Retinal pigment epithelial cell (primary cell): ENCODE results near the gene ENTR1.
A peak's percentile ranks its signal among the peaks of the same experiment; 100 is the strongest.
"Not testable (repeated sequence)": the region's sequence is repeated elsewhere in the genome, so short reads cannot be mapped to it uniquely, and the experiment has no call there.

Experiments used
- DNase-seq: peaks from one replicate; pipeline ENCODE4 v3.0.0-alpha.2; 2010; ENCODE audit warnings: low read depth
- H3K4me3 ChIP-seq: 2 replicates; pipeline ENCODE4 v1.5.1; 2011; ENCODE audit warnings: mild to moderate bottlenecking, low read length, control low read depth, moderate library complexity
- TF ChIP-seq, protein P1 (sequence below): conservative IDR thresholded peaks from 2 replicates; pipeline ENCODE4 v1.5.1; 2011; ENCODE audit warnings: low read depth, low read length, control low read depth, inconsistent platforms

ENTR1 gene

GRCh38 chr9:136416914-136417313 lies 6.5 kb upstream of the ENTR1 start:
- TF ChIP-seq, protein P1, sequence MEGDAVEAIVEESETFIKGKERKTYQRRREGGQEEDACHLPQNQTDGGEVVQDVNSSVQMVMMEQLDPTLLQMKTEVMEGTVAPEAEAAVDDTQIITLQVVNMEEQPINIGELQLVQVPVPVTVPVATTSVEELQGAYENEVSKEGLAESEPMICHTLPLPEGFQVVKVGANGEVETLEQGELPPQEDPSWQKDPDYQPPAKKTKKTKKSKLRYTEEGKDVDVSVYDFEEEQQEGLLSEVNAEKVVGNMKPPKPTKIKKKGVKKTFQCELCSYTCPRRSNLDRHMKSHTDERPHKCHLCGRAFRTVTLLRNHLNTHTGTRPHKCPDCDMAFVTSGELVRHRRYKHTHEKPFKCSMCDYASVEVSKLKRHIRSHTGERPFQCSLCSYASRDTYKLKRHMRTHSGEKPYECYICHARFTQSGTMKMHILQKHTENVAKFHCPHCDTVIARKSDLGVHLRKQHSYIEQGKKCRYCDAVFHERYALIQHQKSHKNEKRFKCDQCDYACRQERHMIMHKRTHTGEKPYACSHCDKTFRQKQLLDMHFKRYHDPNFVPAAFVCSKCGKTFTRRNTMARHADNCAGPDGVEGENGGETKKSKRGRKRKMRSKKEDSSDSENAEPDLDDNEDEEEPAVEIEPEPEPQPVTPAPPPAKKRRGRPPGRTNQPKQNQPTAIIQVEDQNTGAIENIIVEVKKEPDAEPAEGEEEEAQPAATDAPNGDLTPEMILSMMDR = no peak

DNA sequence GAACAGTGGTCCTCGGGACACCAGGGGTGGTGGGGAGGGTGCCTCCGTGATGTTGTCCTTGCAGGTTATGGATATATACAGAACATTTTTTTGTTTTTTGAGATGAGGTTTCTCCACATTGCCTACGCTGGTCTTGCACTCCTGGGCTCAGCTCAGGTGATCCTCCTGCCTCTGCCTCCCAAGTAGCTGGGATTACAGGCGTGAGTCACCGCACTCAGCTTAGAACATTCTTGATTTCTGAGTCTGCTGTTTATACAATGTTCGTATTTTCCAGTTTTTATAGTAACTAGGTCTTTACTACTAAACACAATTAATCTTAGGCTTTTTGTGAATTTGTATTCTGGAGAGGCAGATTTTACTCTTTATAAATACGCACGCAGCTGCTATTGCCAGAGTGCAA lies 6.0 kb upstream of the ENTR1 start:
- TF ChIP-seq, protein P1 = no peak
- H3K4me3 ChIP-seq = no peak overlapping the region
- DNase-seq = no peak

More at GRCh38 chr9:136416914-136417313, 6.5 kb upstream of the ENTR1 start:
- no peak overlapping the region for H3K4me3 ChIP-seq
- DNase-seq = no peak

DNA sequence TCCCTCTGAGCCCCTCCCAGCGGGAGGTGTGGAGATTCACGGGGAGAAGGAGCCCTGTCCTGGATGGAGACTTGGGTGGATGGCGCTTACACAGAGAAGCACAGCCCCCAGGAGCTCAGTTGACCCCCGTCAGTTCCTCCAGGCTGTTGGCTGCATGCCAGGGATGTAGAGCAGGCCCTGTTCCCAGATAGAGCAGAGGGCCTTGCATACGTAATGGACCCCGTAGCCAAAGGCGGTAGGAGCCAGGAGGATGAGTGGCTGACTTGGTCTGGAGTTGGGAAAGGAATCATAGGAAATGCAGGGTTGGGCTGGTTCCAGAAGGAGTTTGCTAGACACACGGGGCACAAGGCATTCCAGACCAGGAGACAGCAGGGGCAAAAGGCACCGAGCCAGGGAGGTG lies 2.5 kb upstream of the ENTR1 start:
- TF ChIP-seq, protein P1 = no peak
- no peak overlapping the region for H3K4me3 ChIP-seq
- DNase-seq = no peak

DNA sequence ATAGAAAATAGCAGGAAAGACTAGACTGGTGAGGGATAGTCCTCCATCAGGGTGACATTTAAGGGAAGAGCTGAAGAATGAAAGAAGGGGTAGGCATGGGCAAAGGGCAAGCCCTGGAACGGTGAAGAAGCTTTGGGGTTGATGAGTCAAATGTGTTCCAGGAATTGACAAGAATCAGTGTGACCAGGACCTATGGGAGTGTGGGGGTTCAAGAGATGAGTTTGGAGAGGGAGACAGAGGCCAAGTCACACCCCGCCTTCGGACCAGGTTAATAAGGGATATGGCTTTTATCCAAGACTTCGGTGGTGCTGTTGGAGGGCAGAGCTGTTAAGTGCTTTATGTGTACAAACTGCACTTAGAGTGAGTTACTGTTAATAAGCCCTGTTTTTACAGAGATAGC lies 964 bp upstream of the ENTR1 start:
- DNase-seq = no peak
- peak overlapping the region; percentile 94 for H3K4me3 ChIP-seq
- TF ChIP-seq, protein P1 = no peak

DNA sequence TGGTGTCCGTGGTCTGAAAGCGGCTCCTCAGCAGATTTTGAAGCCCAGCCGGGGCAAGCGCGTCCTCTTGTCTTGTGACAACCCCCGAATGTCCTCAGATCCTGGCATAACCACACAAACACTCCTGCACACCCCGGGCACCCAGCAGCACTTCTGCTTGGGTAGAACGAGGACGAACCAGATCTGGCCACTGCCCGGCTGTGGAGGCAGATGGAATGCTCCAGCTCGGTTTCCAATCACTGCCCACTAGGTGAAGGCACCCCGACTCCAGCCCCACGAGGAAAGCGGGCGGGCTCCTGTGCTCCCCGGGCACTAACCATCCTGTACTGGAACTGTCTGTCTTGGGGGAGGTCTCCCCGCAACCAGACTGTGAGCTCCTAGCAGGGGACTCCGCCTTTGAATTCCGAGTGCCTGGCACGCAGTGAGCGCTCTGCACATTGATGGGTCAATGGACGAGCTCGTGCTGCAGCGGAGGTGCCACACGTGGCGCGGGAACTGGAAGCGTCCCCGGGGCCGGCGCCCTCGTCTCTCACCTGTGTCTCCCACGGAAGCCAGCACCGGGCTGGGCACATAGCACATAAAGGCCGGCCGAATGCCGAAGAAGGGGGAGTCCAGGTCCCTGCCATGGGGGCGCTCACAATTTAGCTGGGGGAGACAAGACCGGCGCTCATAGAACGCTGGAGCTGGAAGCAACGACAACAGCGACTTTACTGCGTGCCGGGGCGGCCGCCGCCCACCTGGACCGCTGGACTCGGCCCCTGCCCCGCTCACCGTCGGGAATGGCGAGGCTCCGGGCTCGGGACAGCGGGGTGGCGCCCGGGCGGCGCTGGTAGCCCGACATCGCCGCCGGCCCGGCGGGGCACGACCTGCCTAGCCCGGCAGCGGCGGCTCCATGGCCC lies 608 bp downstream of the ENTR1 start:
- TF ChIP-seq, protein P1 = no peak
- peak overlapping the region; percentile 71 for H3K4me3 ChIP-seq
- DNase-seq = peak; percentile 35

DNA sequence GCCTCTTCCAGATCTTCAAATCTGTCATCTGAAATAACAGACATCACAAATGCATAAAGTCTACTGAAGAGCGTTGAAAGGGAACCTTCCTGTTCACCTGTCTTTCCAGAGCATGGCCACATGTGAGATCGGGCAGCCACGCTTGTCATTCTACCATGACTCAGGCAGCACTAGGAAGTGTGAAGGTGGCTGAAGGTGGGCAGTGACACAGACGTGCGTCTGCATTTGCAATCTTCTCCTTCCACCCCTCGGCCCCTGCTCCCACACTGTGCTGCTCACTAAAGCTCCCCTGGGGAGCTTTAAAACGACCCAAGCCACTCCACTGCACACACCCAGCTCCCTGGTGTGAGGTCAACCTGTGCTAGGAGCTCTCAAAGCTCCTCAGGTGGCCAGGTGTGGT lies 2.5 kb downstream of the ENTR1 start:
- TF ChIP-seq, protein P1 = no peak
- no peak for DNase-seq
- no peak overlapping the region for H3K4me3 ChIP-seq

DNA sequence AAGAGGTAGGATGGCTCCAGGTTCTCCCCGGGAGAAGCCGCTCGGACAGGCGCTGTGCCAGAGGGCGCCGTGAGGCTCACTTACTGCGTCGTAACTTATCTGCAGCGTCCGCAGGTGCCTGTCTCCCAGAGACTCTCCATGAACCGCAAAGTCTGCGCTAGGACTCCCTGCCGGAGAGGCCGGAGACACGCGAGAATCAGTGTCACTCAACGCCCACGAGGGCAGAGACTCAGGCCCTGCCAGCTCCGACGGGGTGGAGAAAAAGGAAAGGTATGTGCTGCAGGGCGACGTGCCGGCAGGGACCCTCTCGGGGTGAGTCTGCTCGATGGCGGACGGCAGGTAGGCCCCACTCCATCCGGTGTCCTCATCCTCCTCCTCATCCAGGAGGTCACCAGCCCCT lies 3.4 kb downstream of the ENTR1 start:
- H3K4me3 ChIP-seq, DNase-seq: not testable (repeated sequence)

GRCh38 chr9:136405904-136406303 lies 4.5 kb downstream of the ENTR1 start:
- DNase-seq, H3K4me3 ChIP-seq: not testable (repeated sequence)
